OCI-LY3 (cell line): ENCODE results near the gene INSIG1.

Source experiments
- H2AFZ ChIP-seq: fragments of 200-600, 300-600 bp; shearing (Covaris generic); 2 replicates; pipeline ENCODE4 v1.6.0; 2014; ENCODE audit warnings: antibody characterized with exemption, low read depth, low read length
- H3K27ac ChIP-seq: fragments of 200-600, 300-600 bp; sonication (generic); 2 replicates; pipeline ENCODE4 v1.5.1; 2014; ENCODE audit warnings: mild to moderate bottlenecking, low read length, moderate library complexity, mixed read lengths
- H3K27me3 ChIP-seq: fragments of 200-600, 300-600 bp; sonication (generic); 2 replicates; pipeline ENCODE4 v1.6.1; 2014; ENCODE audit warnings: low read depth, low read length, mixed read lengths
- H3K36me3 ChIP-seq: fragments of 200-600, 300-600 bp; sonication (generic); replicated peaks from 2 replicates; pipeline ENCODE3; 2014; ENCODE audit warnings: low read depth, low read length, mixed read lengths
- H3K4me1 ChIP-seq: fragments of 300-600, 200-600 bp; sonication (generic); 2 replicates; pipeline ENCODE4 v1.6.1; 2014; ENCODE audit warnings: low read length, mixed read lengths
- H3K4me2 ChIP-seq: fragments of 200-600, 300-600 bp; sonication (generic); 2 replicates; pipeline ENCODE4 v1.6.1; 2014; ENCODE audit warnings: low read length, mixed read lengths
- H3K4me3 ChIP-seq: fragments of 300-600, 200-600 bp; sonication (generic); 2 replicates; pipeline ENCODE4 v1.5.1; 2014; ENCODE audit warnings: antibody characterized with exemption, mild to moderate bottlenecking, low read length, moderate library complexity
- H3K79me2 ChIP-seq: fragments of 300-600, 200-600 bp; shearing (Covaris generic); 2 replicates; pipeline ENCODE4 v1.6.1; 2014; ENCODE audit warnings: mild to moderate bottlenecking, low read length, mixed read lengths
- H3K9ac ChIP-seq: fragments of 300-600, 200-600 bp; shearing (Covaris generic); 2 replicates; pipeline ENCODE4 v1.6.0; 2014; ENCODE audit warnings: mild to moderate bottlenecking, low read length, moderate library complexity
- H3K9me3 ChIP-seq: fragments of 200-600, 300-600 bp; shearing (Covaris generic); 2 replicates; pipeline ENCODE4 v1.6.1; 2014; ENCODE audit warnings: low read length, mixed read lengths; ENCODE audit not compliant: insufficient read depth
- H4K20me1 ChIP-seq: fragments of 200-600, 300-600 bp; sonication (generic); 2 replicates; pipeline ENCODE4 v1.6.1; 2016; ENCODE audit warnings: low read length, mixed read lengths; ENCODE audit not compliant: insufficient read depth
- CTCF ChIP-seq: fragments of 200-600, 300-600 bp; sonication (generic); IDR thresholded peaks from 2 replicates; pipeline ENCODE4 v1.5.1; 2014; ENCODE audit warnings: antibody characterized with exemption, low read length, low read depth
- EZH2phosphoT487 ChIP-seq: fragments of 200-600 bp; shearing (Covaris generic); IDR thresholded peaks from 2 replicates; pipeline ENCODE4 v1.6.1; 2018; ENCODE audit warnings: antibody characterized with exemption, mixed run types, low read depth

Gene INSIG1

GRCh38 chr7:155268921-155269650, 28.6 kb upstream of the INSIG1 start:
- no peaks in the 10 kb centered on the region for H3K79me2 ChIP-seq
- no peaks in the 10 kb centered on the region for H3K4me1 ChIP-seq
- H2AFZ ChIP-seq, result no peak overlapping the region
- no peaks in the 10 kb centered on the region for H4K20me1 ChIP-seq
- TF ChIP-seq CTCF (no peak), EZH2phosphoT487 (no peak)
- H3K27ac ChIP-seq, result no peak overlapping the region
- no peak overlapping the region for H3K4me3 ChIP-seq
- H3K4me2 ChIP-seq, result no peak overlapping the region
- H3K27me3 ChIP-seq, result peaks cover 6% of the 10 kb centered on the region; the same call in 1 of the 2 replicates
- no peak overlapping the region for H3K9ac ChIP-seq
- no peaks in the 10 kb centered on the region for H3K9me3 ChIP-seq
- H3K36me3 ChIP-seq, result no peaks in the 10 kb centered on the region

GRCh38 chr7:155269766-155270585, 27.7 kb upstream of the INSIG1 start:
- TF ChIP-seq CTCF, result no peak
- TF ChIP-seq EZH2phosphoT487, result no peak
- no peak overlapping the region for H3K9ac ChIP-seq
- H3K4me3 ChIP-seq, result no peak overlapping the region
- no peak overlapping the region for H3K27ac ChIP-seq
- peaks cover 7% of the 10 kb centered on the region; the same call in 1 of the 2 replicates for H3K27me3 ChIP-seq
- H3K9me3 ChIP-seq, result no peaks in the 10 kb centered on the region
- no peaks in the 10 kb centered on the region for H3K4me1 ChIP-seq
- no peaks in the 10 kb centered on the region for H3K36me3 ChIP-seq
- H2AFZ ChIP-seq, result no peak overlapping the region
- H4K20me1 ChIP-seq, result no peaks in the 10 kb centered on the region
- no peak overlapping the region for H3K4me2 ChIP-seq
- no peaks in the 10 kb centered on the region for H3K79me2 ChIP-seq

- Histone ChIP-seq H3K4me1 (no peaks in the 10 kb centered on the region), H3K4me2 (no peak overlapping the region), H3K9ac (no peak overlapping the region), H3K79me2 (no peaks in the 10 kb centered on the region), H3K27ac (no peak overlapping the region), H2AFZ (no peak overlapping the region), H3K36me3 (no peaks in the 10 kb centered on the region), H3K4me3 (no peak overlapping the region), H4K20me1 (no peaks in the 10 kb centered on the region), H3K9me3 (no peaks in the 10 kb centered on the region), H3K27me3 (peaks cover 7% of the 10 kb centered on the region; the same call in 1 of the 2 replicates)
- no peak for TF ChIP-seq EZH2phosphoT487
- no peak for TF ChIP-seq CTCF
These were observed 26.8 kb upstream of the INSIG1 start for GRCh38 chr7:155270861-155271260.
